NCI-H2196 (cell line): ENCODE measurements around the gene ORAI3.

ENCODE experiments used
- DNase-seq: peaks from one replicate; lab custom pipeline; 2025; ENCODE audit not compliant: unreplicated experiment; lab: John Stamatoyannopoulos, UW

ORAI3 gene

GRCh38 chr16:30966033-30966619 lies 17.3 kb downstream of the ORAI3 start:
- DNase-seq, result no peak

GRCh38 chr16:30967795-30968194 lies 18.9 kb downstream of the ORAI3 start:
- no peak for DNase-seq

GRCh38 chr16:30969246-30969842 lies 20.5 kb downstream of the ORAI3 start:
- no peak for DNase-seq

- DNase-seq, result no peak
Observed at GRCh38 chr16:30971298-30971697, 22.4 kb downstream of the ORAI3 start.

GRCh38 chr16:30972872-30973271 lies 24.0 kb downstream of the ORAI3 start:
- no peak for DNase-seq

GRCh38 chr16:30974348-30974747 lies 25.5 kb downstream of the ORAI3 start:
- no peak for DNase-seq

GRCh38 chr16:30976486-30976885 lies 27.6 kb downstream of the ORAI3 start:
- no peak for DNase-seq

GRCh38 chr16:30977502-30977901 lies 28.6 kb downstream of the ORAI3 start:
- DNase-seq, result peak; percentile 17

GRCh38 chr16:30979170-30980022 lies 30.5 kb downstream of the ORAI3 start:
- no peak for DNase-seq

GRCh38 chr16:30980023-30980371 lies 31.1 kb downstream of the ORAI3 start:
- no peak for DNase-seq

- no peak for DNase-seq
Observed at GRCh38 chr16:30980434-30980833, 31.6 kb downstream of the ORAI3 start.

GRCh38 chr16:30980959-30981358 lies 32.1 kb downstream of the ORAI3 start:
- DNase-seq, result no peak

- DNase-seq, result no peak
Observed at GRCh38 chr16:30982548-30983288, 33.9 kb downstream of the ORAI3 start.

GRCh38 chr16:30983289-30983889 lies 34.5 kb downstream of the ORAI3 start:
- DNase-seq, result no peak

- no peak for DNase-seq
Observed at GRCh38 chr16:30983898-30984610, 35.2 kb downstream of the ORAI3 start.

- DNase-seq, result peak; percentile 86
Observed at GRCh38 chr16:30984669-30985400, 36.0 kb downstream of the ORAI3 start, which contains the start of gene HSD3B7. HSD3B7 (plus strand) TSS chr16:30985207; CDS start chr16:30985659, 452 bp downstream.

- peak; percentile 86 for DNase-seq
Observed at GRCh38 chr16:30985401-30986128, 36.7 kb downstream of the ORAI3 start.

GRCh38 chr16:30986129-30986991 lies 37.5 kb downstream of the ORAI3 start:
- DNase-seq, result no peak
